A673 (cell line): ENCODE measurements around the gene CDKN2D.

Source experiments
- CTCF ChIP-seq: fragments of 300-800, 200-600 bp; sonication (generic); conservative IDR thresholded peaks from 2 replicates; pipeline ENCODE4 v1.5.1; 2017; ENCODE audit warnings: low read depth, mild to moderate bottlenecking, antibody characterized with exemption, low read length, moderate library complexity, mixed read lengths
- EZH2 ChIP-seq: fragments of 200-600 bp; sonication (generic); IDR thresholded peaks from 2 replicates; pipeline ENCODE4 v1.6.1; 2017; ENCODE audit warnings: borderline replicate concordance, low read depth, mild to moderate bottlenecking, mixed read lengths, antibody characterized with exemption, low read length; ENCODE audit not compliant: poor library complexity, severe bottlenecking

DNA sequence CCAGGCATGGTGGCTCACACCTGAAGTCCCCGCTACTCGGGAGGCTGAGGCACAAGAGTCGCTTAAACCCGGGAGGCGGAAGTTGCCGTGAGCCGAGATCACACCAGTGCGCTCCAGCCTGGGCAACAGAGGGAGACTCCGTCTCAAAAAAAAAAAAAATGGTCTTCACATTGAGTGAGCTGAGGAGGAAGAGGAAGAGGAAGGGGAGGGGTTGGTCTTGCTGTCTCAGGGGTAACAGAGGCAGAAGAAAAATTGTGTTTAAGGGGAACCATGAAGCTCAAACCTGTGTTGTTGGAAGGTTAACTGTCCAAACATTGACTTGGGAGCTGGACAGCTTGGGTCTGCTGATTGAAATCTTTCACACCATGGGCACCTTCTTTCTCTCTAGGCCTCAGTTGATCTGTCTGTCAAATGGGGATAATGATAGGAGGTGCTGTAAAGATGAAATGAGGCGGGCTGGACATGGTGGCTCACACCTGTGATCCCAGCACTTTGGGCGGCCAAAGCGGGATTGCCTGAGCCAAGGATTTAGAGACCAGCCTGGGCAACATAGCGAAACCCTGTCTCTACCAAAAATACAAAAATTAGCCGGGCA lies 46.7 kb upstream of the CDKN2D start:
- TF ChIP-seq CTCF (no peak), EZH2 (no peak)
